ENCODE data around the gene MUC5B.
A peak's percentile ranks its signal among the peaks of the same experiment; 100 is the strongest.
"Not testable (repeated sequence)": the region's sequence is repeated elsewhere in the genome, so short reads cannot be mapped to it uniquely, and the experiment has no call there.

MUC5B gene

DNA sequence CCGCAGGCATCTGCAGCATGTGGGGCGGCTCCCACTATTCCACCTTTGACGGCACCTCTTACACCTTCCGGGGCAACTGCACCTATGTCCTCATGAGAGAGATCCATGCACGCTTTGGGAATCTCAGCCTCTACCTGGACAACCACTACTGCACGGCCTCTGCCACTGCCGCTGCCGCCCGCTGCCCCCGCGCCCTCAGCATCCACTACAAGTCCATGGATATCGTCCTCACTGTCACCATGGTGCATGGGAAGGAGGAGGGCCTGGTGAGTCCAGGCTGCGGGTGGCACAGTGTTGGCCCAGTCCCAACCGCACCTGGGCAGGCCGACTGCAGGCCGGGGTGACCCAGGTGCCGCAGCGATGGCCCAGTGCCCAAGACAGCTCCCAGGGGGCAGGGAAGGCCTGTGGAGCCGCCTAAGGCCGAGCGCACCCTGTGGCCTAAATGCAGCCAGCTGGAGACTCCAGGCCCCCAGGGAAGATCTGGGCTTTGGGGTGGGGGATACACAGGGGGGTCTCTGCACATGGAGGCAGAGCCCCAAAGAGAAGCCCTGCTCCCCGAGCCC, 31.3 kb downstream of the MUC5B start:
- no peak for DNase-seq

DNA sequence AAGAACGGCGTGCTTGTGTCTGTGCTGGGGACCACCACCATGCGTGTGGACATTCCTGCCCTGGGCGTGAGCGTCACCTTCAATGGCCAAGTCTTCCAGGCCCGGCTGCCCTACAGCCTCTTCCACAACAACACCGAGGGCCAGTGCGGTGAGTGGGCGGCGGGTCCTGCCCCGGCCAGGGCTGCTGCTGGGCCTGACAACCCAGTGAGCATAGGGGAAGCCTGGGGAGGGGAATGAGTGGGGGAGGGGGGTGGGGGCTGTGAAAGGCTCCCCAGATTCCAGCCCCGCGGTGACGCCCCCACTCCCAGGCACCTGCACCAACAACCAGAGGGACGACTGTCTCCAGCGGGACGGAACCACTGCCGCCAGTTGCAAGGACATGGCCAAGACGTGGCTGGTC, 31.9 kb downstream of the MUC5B start:
- DNase-seq, result no peak

DNA sequence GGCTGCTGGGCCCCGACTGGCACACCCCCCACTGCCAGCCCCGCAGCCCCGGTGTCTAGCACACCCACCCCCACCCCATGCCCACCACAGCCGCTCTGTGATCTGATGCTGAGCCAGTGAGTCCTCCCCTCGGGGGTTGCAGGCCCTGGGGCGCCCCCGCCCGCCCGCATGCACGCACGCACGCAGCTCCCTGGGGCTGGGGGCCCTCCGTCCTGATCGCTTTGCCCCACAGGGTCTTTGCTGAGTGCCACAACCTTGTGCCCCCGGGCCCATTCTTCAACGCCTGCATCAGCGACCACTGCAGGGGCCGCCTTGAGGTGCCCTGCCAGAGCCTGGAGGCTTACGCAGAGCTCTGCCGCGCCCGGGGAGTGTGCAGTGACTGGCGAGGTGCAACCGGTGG, 32.3 kb downstream of the MUC5B start:
- no peak for DNase-seq

- no peak for DNase-seq
Measured at GRCh38 chr11:1256257-1257045, 33.6 kb downstream of the MUC5B start.

GRCh38 chr11:1257366-1257765, 34.5 kb downstream of the MUC5B start:
- no peak for DNase-seq

GRCh38 chr11:1257916-1258315, 35.0 kb downstream of the MUC5B start:
- no peak for DNase-seq

GRCh38 chr11:1258401-1259075, 35.7 kb downstream of the MUC5B start:
- DNase-seq, result no peak

- DNase-seq, result no peak
Measured at GRCh38 chr11:1259076-1259461, 36.2 kb downstream of the MUC5B start.

GRCh38 chr11:1259561-1259960, 36.7 kb downstream of the MUC5B start:
- no peak for DNase-seq

GRCh38 chr11:1260023-1260501, 37.2 kb downstream of the MUC5B start:
- no peak for DNase-seq

GRCh38 chr11:1260620-1261019, 37.8 kb downstream of the MUC5B start:
- DNase-seq, result no peak

DNA sequence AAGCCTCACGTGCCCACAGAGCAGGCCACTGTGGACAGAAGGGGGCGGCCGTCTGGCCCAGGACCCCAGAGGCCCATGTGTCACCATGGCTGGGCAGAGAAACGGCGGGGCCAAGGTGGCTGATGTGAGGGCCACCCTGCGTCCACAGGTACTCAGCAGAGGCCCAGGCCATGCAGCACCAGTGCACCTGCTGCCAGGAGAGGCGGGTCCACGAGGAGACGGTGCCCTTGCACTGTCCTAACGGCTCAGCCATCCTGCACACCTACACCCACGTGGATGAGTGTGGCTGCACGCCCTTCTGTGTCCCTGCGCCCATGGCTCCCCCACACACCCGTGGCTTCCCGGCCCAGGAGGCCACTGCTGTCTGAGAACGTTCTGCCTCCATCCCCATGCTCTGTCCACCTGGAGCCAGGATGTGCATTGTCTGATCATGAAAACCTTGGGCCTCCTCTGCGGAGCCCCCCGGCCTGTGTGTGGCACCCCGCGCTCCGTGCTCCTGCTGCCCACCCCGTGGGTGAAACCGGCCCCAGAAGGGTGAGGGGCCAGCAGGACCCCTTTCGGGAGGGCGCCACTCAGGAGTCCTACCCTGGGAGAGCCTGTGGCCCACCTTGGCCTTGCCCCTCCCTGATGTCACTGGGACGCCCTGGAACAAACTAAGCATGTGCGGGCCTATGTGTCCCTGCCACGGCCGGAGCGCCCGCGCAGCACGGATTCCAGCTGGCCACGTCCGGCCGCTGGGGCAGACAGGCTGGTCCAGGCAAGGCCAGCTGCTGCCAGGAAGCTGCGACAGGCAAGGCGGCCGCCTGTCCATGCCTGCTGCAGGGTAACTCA, 38.6 kb downstream of the MUC5B start:
- DNase-seq, result no peak

- peak; percentile 83 for DNase-seq
Measured at GRCh38 chr11:1262172-1263006, 39.5 kb downstream of the MUC5B start.

DNA sequence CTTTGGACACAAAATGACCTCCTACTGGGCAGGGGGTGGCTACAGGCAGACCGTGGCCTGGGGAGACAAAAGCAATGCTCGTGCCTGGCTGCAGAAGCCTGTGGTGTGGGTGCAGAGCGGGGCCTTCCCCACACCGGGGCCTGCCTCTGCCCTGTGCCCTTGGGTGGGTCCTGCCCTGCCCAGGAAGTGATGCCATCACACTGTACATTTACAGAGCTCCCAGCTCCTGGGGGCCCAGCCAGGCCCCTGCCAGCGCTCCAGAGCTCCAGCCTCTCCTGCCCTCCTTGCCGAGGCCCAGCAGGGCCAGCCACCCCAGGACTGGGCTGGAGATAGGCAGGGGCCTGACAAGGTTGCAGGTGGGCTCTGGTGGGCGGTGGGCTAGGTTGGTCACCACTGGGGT, 40.1 kb downstream of the MUC5B start:
- no peak for DNase-seq

DNA sequence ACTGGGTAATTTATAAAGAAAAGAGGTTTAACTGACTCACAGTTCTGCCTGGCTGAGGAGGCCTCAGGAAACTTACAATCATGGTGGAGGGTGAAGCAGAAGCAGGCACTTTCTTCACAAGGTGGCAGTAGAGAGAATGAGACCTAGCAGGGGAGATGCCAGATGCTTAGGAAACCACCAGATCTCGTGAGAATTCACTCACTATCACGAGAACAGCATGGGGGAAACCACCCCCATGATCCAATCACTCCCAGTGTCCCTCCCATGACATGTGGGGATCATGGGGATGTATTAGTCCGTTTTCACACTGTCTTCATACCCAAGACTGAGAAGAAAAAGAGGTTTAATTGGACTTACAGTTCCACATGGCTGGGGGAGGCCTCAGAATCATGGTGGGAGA, 41.6 kb downstream of the MUC5B start:
- not testable (repeated sequence) for DNase-seq

DNA sequence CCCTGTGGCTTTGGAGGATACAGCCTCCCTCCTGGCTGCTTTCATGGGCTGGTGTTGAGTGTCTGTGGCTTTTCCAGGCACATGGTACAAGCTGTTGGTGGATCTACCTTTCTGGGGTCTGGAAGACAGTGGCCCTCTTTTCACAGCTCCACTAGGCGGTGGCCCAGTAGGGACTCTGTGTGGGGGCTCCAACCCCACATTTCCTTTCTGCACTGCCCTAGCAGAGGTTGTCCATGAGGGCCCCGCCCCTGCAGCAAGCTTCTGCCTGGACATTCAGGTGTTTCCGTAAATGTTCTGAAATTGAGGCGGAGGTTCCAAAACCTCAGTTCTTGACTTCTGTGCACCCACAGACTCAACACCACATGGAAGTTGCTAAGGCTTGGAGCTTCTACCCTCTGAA, 42.6 kb downstream of the MUC5B start:
- not testable (repeated sequence) for DNase-seq

DNA sequence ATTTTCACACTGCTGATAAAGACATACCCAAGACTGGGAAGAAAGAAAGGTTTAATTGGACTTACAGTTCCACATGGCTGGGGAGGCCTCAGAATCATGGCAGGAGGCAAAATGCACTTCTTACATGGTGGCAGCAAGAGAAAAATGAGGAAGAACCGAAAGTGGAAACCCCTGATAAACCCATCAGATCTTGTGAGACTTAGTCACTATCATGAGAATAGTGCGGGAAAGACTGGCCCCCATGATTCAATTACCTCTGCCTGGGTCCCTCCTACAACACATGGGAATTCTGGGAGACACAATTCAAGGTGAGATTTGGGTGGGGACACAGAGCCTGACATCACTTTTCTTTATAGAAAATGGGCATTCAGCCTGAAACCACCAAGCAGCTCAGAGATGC, 44.1 kb downstream of the MUC5B start:
- not testable (repeated sequence) for DNase-seq

GRCh38 chr11:1267441-1268100, 44.7 kb downstream of the MUC5B start:
- no peak for DNase-seq

DNA sequence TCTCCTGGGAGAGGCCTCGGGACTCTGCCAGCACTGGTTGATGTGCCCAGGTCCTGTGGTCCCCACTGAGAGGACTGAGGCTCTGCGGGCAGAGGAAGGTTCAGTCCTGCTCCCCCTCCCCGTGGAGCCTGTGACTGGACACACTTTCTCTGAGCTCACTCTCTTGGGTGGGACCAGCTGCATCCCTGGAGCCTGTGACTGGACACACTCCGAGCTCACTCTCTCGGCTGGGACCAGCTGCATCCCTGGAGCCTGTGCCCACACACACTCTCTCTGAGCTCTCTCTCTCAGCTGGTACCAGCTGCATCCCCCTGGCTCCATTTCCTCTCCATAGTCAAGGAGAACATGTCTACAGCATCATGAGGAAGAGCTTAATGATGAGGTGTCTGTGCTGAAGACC, 47.1 kb downstream of the MUC5B start:
- DNase-seq, result no peak

DNA sequence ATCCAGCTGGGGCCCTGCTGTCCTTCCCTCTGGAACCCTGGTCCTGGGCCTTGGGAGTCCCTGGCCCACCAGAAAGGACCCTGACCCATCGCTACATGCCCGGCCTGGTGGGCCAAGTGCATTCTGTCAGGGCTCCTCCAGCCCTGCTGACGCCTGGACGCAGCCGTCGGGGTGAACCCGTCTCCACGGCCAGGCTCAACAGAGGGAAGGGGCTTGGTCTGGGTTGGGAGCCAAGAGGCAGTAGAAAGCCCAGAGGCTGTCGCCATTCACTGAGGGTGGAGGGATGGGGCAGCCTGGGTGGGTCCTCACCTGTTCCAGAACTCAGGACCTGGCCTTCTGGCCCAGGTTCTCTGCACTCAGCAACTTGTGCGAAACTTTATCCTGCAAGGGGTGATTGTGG, 47.6 kb downstream of the MUC5B start:
- no peak for DNase-seq

GRCh38 chr11:1271002-1271401, 48.1 kb downstream of the MUC5B start:
- DNase-seq, result no peak

DNA sequence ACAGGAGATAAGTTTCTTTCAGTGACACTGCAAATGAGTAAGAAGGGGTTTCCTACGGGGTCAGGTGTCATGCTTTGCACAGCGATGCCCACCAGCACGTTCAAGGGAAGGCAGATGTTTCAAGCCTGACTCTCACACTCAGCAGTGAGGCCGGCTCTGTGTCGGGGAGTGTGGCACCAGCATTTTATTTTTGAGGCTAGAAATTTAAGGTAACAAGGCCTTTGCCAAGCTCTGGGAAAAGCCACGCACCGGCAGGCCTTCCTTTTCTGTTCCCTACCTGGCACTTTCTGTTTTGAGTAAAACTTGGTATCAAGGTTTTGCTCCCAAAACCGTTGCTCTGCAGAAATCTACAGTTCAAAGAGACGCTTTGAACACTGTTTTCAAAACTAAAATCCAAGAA, 48.5 kb downstream of the MUC5B start:
- DNase-seq, result no peak

Measured in activated gamma-delta T cell treated with Interleukin-2 at 50 U/mL for 16 hours (primary cell).